GM19351 (cell line): ENCODE measurements around the gene CDSN.

Experiments
- ATAC-seq: cut with Tn5 transposase; IDR thresholded peaks from one replicate; pipeline ENCODE4 v1.9.1; 2021; ENCODE audit warnings: mild to moderate bottlenecking, moderate library complexity; ENCODE audit not compliant: unreplicated experiment

The CDSN gene

DNA sequence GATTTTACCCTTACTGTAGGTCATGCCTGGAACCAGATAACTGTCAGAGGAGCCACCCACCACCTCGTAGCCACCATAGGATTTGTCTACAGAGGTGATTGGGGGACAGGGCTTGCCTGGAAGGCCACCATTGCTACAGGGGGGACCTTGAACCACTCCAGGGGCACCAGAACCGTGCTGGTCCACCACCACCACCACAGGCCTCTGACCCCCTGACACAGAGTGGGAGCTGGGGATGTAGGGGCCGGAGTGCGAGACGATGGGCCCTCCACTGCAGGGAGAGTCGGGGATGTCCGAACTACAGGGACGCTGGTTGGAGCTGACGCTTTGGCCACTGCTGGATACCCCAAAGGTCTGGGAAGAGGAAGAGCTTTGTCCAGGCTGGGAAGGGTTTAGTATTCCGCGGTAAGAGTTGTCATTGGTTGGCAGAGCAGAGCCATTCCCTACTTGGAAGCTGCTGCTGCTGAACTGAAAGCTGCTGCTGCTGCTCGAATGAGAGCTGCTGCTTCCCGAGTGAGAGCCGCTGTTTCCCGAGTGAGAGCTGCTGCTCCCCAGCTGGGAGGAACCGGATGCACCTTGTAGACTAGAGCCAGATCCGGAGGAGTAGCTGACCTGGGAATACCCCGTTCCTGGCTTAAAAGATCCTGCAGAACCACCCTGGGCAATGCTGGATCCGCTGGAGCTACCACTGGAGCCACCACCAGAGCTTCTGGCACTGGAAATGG, 3.4 kb downstream of the CDSN start:
- no peak for ATAC-seq

- no peak for ATAC-seq
Measured at GRCh38 chr6:31115941-31116560, 4.2 kb downstream of the CDSN start.

- ATAC-seq: no peak
Measured at GRCh38 chr6:31114970-31115849, 5.0 kb downstream of the CDSN start.

DNA sequence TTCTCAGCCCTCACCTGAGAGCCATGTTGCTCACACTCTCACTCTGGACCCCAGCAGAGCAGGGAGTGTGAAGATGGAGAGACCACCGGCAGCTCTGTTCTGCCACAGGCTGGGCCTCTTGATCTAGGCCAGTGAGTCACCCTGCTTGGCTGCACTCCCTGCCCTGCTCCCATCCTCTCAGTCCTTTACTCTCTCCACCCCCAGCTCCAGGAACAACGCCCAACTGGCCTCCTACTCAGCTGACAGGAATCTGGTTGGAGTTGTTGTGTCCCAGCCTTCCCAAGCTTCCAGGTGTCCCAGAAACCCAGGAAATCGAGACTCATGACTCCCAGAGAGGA, 5.7 kb downstream of the CDSN start, which contains the start of gene PSORS1C1:
Gene PSORS1C1 (plus strand): TSS at position 260 of the 338 bp plus-strand sequence. CDS start 14,833 bp downstream, outside the sequence.
- ATAC-seq: no peak

DNA sequence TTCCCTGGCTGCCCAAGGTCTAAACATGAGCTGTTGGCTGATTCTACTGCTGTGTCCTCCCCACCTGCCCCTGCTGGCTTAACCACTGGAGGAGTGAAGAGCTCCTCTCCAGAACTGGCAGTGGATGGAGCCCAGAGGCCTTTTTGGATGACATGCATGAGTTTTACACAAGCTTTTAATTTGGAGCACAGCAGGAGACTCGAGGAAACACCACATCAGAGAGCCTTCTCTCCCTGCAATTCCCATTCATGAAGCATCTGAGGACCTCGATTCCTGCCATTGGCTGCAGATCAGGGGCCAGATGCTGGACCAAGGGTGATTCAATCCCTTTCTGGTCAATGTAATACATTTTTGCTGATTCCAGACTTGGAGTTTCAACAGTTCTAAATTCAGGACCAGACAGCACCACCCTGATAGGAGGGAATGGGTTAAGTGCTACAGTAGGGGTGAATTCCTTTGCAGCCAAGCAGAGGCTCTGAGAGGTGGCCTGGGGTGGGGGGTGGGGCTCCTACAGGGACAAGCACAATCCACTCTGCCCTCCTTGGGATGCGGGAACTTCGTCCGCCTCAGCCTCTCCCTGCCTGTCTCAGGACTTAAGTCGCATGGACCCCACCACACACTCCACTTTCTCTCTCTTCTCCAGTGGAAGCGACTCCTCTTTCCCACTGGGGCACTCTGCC, 6.2 kb downstream of the CDSN start:
- ATAC-seq: no peak

GRCh38 chr6:31112478-31112877, 7.8 kb downstream of the CDSN start, which contains the start of gene C6orf15:
C6orf15 (minus strand) TSS chr6:31112575; CDS start chr6:31112555, 20 bp downstream.
- no peak for ATAC-seq

GRCh38 chr6:31111712-31112111, 8.5 kb downstream of the CDSN start:
- ATAC-seq: no peak

DNA sequence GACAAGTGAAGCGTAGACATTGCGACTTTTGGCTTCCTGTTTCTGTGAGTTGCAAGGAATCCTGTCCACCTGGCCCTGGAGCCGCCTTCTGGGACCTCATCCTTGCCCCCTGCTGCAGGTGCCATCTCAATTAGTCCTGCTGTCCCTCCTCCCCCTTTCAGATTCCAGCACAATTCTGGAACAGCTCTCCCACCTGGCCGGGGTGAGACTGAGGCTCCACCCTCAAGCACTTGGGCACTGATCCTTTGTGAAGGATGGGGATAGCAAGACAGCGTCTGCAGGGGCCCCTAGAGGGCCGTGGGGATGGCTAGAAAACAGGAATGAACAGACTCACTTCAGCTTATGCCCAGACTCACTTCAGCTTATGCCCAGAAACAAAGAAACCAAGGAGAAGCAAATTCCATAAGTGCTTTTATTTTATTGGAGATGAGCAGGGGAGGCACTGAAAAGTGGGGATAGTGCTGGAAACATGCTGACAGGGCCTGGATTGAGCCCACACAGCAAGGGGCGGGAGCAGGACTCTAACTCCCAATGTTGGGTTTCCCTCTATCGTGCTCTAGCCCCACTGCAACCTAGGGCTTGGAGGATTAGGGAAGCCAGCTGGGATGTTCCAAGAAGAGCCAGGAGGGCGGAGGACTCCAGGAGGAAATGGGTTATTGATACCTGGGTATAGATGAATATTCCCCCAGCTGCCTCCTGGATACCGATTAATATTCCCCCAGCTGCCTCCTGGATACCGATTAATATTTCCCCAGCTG, 9.2 kb downstream of the CDSN start:
- ATAC-seq: no peak

GRCh38 chr6:31107052-31107451, 13.2 kb downstream of the CDSN start:
- no peak for ATAC-seq

- ATAC-seq: no peak
Measured at GRCh38 chr6:31103136-31103535, 17.1 kb downstream of the CDSN start.

GRCh38 chr6:31098449-31098938, 21.8 kb downstream of the CDSN start:
- ATAC-seq: no peak

DNA sequence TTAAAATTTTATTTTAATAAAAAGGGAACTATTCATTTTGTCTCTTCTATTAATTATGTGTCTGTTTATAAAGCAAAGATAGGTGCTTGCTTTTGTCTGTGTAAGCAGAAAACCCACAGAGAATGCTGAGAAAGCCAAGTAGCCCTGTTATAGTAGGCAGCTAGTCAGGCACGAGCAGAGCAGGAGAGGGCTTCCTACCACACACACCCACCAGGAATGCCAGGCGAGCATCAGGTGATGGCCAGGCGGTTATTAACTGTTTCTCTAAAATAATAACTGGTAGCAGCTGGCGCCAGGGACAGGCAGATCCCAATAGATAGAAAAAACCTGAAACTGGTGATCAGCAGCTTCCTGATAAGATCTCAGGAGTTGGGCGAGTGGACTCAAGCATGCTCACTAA, 23.6 kb downstream of the CDSN start:
- ATAC-seq: no peak

GRCh38 chr6:31096215-31096614, 24.0 kb downstream of the CDSN start:
- no peak for ATAC-seq

GRCh38 chr6:31094389-31094881, 25.8 kb downstream of the CDSN start:
- no peak for ATAC-seq

DNA sequence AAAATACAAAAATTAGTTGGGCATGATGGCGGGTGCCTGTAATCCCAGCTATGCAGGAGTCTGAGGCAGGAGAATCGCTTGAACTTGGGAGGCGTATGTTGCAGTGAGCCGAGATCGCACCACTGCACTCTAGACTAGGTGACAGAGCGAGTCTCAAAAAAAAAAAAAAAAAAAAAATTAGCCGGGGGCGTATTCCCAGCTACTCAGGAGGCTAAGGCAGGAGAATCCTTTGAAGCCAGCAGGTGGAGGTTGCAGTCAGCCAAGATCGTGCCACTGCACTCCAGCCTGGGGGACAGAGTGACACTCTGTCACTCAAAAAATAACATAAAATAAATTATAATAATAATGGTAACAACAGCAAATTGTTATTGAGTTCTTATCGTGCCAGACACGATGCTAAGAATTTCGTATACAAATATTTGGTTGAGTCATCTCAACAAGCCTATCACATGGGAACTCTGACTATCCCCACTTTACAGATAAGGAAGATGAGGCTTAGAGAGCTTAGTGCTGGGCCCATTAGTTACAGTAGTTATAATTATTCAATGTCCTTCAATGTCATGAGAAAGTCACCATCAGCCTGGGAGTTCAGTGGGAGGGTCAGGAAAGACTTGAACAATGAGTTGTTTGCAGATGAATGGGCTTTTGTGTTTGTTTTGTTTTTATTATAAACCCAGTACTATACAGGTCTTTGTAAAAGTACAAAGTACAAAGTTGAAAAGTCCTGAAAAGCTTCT, 27.3 kb downstream of the CDSN start:
- no peak for ATAC-seq

GRCh38 chr6:31092238-31092637, 28.0 kb downstream of the CDSN start:
- no peak for ATAC-seq

DNA sequence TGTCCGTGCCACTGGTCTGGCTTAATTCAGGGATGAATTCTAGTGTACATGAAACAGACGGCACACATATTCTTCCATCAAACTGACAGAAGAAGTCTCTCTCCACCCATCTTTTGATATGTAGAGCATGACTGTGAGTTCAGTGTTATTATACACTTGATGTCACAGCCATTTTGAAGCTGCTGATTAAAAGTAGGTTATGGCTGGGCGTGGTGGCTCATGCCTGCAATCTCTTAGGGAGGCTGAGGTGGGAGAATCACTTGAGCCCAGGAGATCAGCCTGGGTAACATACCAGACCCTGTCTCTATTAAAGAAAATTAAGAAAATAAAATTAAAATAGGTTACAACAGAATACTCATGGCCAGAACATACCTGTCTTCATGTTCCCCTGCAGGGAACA, 28.6 kb downstream of the CDSN start:
- no peak for ATAC-seq

- ATAC-seq: no peak
Measured at GRCh38 chr6:31090973-31091364, 29.3 kb downstream of the CDSN start.

- ATAC-seq: no peak
Measured at GRCh38 chr6:31090275-31090972, 29.8 kb downstream of the CDSN start.
